ENCODE data around the gene DBX1.
A peak's percentile ranks its signal among the peaks of the same experiment; 100 is the strongest.

Gene DBX1

GRCh38 chr11:20110908-20111669, 49.2 kb downstream of the DBX1 start:
- H2AK5ac ChIP-seq (ENCODE audit: low read length) = no peak overlapping the region
- H3K36me3 ChIP-seq (ENCODE audit: control insufficient read depth, insufficient read depth, low read length) = peaks cover 13% of the 10 kb centered on the region

GRCh38 chr11:20109731-20110445, 50.4 kb downstream of the DBX1 start:
- Histone ChIP-seq H4K5ac (ENCODE audit: low read length) (no peak overlapping the region), H3K4me3 (ENCODE audit: low read length) (no peak overlapping the region), H3K4me1 (ENCODE audit: control insufficient read depth, low read depth, low read length) (no peaks in the 10 kb centered on the region), H3K9ac (ENCODE audit: low read length) (no peak overlapping the region), H3K23ac (ENCODE audit: low read length) (no peak overlapping the region), H2BK5ac (ENCODE audit: low read length) (no peak overlapping the region), H3K27ac (ENCODE audit: low read depth, low read length) (no peak overlapping the region), H3K56ac (ENCODE audit: low read length) (no peak overlapping the region), H3K4me2 (ENCODE audit: low read length) (no peak overlapping the region), H3K79me1 (ENCODE audit: low read length) (no peaks in the 10 kb centered on the region), H3K4ac (ENCODE audit: low read depth, low read length) (no peak overlapping the region), H3K27me3 (ENCODE audit: insufficient read depth, low read length, poor library complexity) (no peaks in the 10 kb centered on the region), H2BK120ac (ENCODE audit: low read depth, low read length) (no peak overlapping the region), H3K79me2 (ENCODE audit: control insufficient read depth, insufficient read depth, low read length) (no peaks in the 10 kb centered on the region), H2BK15ac (replicated peaks; ENCODE audit: low read depth) (no peak overlapping the region), H2AK5ac (ENCODE audit: low read length) (no peak overlapping the region), H4K8ac (ENCODE audit: low read depth, low read length) (no peak overlapping the region), H3K18ac (ENCODE audit: low read length) (no peak overlapping the region), H3K36me3 (ENCODE audit: control insufficient read depth, insufficient read depth, low read length) (peaks cover 11% of the 10 kb centered on the region)
- WGBS (ENCODE audit: extremely low coverage, insufficient coverage, low lambda C conversion rate) = no CpG with 5 or more reads among the region's 9 CpGs
- DNase-seq = peak; percentile 22

More at GRCh38 chr11:20110908-20111669, 49.2 kb downstream of the DBX1 start:
- Histone ChIP-seq H4K8ac (ENCODE audit: low read depth, low read length) (no peak overlapping the region), H3K23ac (ENCODE audit: low read length) (no peak overlapping the region), H3K4me3 (ENCODE audit: low read length) (no peak overlapping the region), H2BK5ac (ENCODE audit: low read length) (no peak overlapping the region), H3K18ac (ENCODE audit: low read length) (no peak overlapping the region), H4K5ac (ENCODE audit: low read length) (no peak overlapping the region), H3K79me2 (ENCODE audit: control insufficient read depth, insufficient read depth, low read length) (no peaks in the 10 kb centered on the region), H2BK120ac (ENCODE audit: low read depth, low read length) (no peak overlapping the region), H2BK15ac (replicated peaks; ENCODE audit: low read depth) (no peak overlapping the region), H3K4ac (ENCODE audit: low read depth, low read length) (no peak overlapping the region), H3K56ac (ENCODE audit: low read length) (no peak overlapping the region), H3K27ac (ENCODE audit: low read depth, low read length) (no peak overlapping the region), H3K4me2 (ENCODE audit: low read length) (no peak overlapping the region), H3K9ac (ENCODE audit: low read length) (no peak overlapping the region), H3K4me1 (ENCODE audit: control insufficient read depth, low read depth, low read length) (no peaks in the 10 kb centered on the region), H3K79me1 (ENCODE audit: low read length) (no peaks in the 10 kb centered on the region), H3K27me3 (ENCODE audit: insufficient read depth, low read length, poor library complexity) (no peaks in the 10 kb centered on the region)
- peak; percentile 91 for DNase-seq
- WGBS (ENCODE audit: extremely low coverage, insufficient coverage, low lambda C conversion rate) = no CpG with 5 or more reads among the region's 8 CpGs
